Measurements from ENCODE around the gene ATP6V1C2. TPM values are rescaled to one million over a fixed set of nuclear protein-coding genes. Genes with fewer than 3 reads are reported as not detected.

Gene ATP6V1C2
- total and polyA plus RNA-seq, 2 experiments from 2014 or later, result 0.57 to 2.0 TPM

DNA sequence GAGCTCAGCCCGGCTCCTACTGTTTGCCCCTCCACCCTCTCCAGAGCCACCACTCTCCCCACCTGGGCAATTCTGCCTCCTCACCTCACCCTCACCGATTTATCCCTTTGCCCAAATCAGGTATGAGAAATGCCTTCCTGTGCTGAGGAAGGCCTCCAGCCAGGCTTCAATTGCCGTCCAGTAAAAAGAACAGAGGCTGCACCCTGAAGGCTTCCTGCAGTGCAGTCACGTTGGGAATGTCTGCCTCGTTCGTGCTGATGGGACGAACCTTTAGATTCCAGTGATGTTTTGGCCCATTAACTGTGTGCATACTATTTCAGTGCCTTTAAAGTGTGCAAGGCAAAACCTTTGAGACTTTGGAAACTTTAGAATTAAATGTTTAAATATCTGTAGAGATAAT, 34.2 kb downstream of the ATP6V1C2 start:
- Histone ChIP-seq H3K9me2 (replicated peaks; ENCODE audit: insufficient read depth) (no peaks in the 10 kb centered on the region), H4K20me1 (ENCODE audit: insufficient read depth, poor library complexity, severe bottlenecking) (no peaks in the 10 kb centered on the region), H3K4me2 (no peak overlapping the region), H3K36me3 (replicated peaks; ENCODE audit: insufficient read depth, low read depth) (no peaks in the 10 kb centered on the region), H3K4me3 (no peak overlapping the region), H3K4me1 (ENCODE audit: insufficient read depth) (no peaks in the 10 kb centered on the region), H3K27ac (no peak overlapping the region), H3K79me2 (no peaks in the 10 kb centered on the region), H3K27me3 (no peaks in the 10 kb centered on the region), H3K9me3 (ENCODE audit: low read depth) (no peaks in the 10 kb centered on the region), H2AFZ (no peak overlapping the region)
- WGBS (ENCODE audit: low lambda C conversion rate, missing lambda C conversion rate), result 69% methylated on average over 7 of the region's 7 CpGs
- DNase-seq (ENCODE audit: low spot score), result no peak
- TF ChIP-seq, protein P1, sequence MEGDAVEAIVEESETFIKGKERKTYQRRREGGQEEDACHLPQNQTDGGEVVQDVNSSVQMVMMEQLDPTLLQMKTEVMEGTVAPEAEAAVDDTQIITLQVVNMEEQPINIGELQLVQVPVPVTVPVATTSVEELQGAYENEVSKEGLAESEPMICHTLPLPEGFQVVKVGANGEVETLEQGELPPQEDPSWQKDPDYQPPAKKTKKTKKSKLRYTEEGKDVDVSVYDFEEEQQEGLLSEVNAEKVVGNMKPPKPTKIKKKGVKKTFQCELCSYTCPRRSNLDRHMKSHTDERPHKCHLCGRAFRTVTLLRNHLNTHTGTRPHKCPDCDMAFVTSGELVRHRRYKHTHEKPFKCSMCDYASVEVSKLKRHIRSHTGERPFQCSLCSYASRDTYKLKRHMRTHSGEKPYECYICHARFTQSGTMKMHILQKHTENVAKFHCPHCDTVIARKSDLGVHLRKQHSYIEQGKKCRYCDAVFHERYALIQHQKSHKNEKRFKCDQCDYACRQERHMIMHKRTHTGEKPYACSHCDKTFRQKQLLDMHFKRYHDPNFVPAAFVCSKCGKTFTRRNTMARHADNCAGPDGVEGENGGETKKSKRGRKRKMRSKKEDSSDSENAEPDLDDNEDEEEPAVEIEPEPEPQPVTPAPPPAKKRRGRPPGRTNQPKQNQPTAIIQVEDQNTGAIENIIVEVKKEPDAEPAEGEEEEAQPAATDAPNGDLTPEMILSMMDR (IDR thresholded peaks at IDR 0.05; ENCODE audit: poor library complexity), result no peak
- TF ChIP-seq EZH2phosphoT487 (IDR thresholded peaks at IDR 0.05; ENCODE audit: low read depth, severe bottlenecking, unreplicated experiment), result no peak
- no peak for TF ChIP-seq EZH2 (IDR thresholded peaks at IDR 0.05; ENCODE audit: borderline replicate concordance)

DNA sequence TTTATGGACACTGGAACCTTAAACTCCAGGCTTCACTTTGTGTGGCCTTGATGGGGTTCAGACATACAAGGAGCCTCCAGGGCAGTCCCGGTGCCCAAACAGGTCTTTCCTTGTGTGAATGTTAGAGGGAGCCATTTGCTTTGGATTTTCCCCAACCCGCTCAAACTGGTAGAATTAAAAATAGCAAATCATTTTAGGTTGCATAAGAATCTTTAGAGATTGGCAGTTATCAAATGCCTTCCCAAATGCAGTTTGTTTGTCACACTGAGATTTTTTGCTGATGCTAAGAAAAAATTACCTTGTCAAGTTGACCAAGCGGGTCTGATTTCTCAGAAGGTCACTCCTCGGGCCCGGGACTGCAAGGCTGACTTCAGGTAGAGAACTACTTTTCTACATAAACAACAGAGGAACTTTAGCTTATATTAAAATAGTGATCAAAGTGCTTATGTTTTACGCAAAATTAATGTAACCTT, 36.4 kb downstream of the ATP6V1C2 start:
- H4K20me1 ChIP-seq (ENCODE audit: insufficient read depth, poor library complexity, severe bottlenecking), result no peaks in the 10 kb centered on the region
- H3K9me2 ChIP-seq (replicated peaks; ENCODE audit: insufficient read depth), result no peaks in the 10 kb centered on the region
- H3K9me3 ChIP-seq (ENCODE audit: low read depth), result no peaks in the 10 kb centered on the region
- TF ChIP-seq EZH2phosphoT487 (IDR thresholded peaks at IDR 0.05; ENCODE audit: low read depth, severe bottlenecking, unreplicated experiment) (no peak), EZH2 (IDR thresholded peaks at IDR 0.05; ENCODE audit: borderline replicate concordance) (no peak)
- TF ChIP-seq, protein P1 (IDR thresholded peaks at IDR 0.05; ENCODE audit: poor library complexity), result no peak
- H3K4me2 ChIP-seq, result no peak overlapping the region
- DNase-seq (ENCODE audit: low spot score), result no peak
- 97% methylated on average over 6 of the region's 6 CpGs for WGBS (ENCODE audit: low lambda C conversion rate, missing lambda C conversion rate)
- no peak overlapping the region for H3K27ac ChIP-seq
- no peaks in the 10 kb centered on the region for H3K27me3 ChIP-seq
- no peaks in the 10 kb centered on the region for H3K79me2 ChIP-seq
- H3K4me3 ChIP-seq, result no peak overlapping the region
- H3K36me3 ChIP-seq (replicated peaks; ENCODE audit: insufficient read depth, low read depth), result no peaks in the 10 kb centered on the region
- H2AFZ ChIP-seq, result no peak overlapping the region
- no peaks in the 10 kb centered on the region for H3K4me1 ChIP-seq (ENCODE audit: insufficient read depth)

DNA sequence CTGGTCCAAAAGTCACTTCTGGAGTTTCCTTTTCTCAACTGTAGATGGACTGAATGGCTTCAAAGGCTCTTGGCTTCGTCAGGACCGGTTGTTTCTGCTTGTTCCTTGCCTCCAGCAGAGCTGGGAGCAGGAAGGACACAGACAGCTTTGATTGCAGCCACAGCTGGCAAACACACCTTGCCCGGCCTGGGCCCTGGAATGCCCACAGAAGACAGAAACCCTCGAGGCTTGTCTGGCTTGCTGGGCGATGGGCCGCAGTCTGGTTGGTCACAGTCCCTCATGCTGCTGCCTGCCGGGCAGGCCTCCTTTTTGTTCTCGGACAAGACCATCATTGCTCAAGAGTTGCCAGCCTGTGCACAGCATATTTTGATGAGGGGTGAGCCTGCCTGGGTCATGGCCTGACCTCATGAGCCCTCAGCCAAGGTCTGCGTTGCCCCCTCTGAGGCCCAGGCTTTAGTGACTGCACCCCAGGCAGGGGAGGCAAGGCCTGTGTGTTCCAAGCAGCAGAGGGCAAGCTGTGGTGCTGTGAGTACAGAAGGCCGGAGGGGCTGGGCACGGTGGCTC, 37.8 kb downstream of the ATP6V1C2 start:
- Histone ChIP-seq H3K79me2 (no peaks in the 10 kb centered on the region), H3K4me3 (no peak overlapping the region), H3K4me2 (no peak overlapping the region), H3K27ac (no peak overlapping the region), H2AFZ (no peak overlapping the region), H3K36me3 (replicated peaks; ENCODE audit: insufficient read depth, low read depth) (no peaks in the 10 kb centered on the region), H3K27me3 (no peaks in the 10 kb centered on the region), H3K4me1 (ENCODE audit: insufficient read depth) (no peaks in the 10 kb centered on the region), H3K9me2 (replicated peaks; ENCODE audit: insufficient read depth) (no peaks in the 10 kb centered on the region), H3K9me3 (ENCODE audit: low read depth) (no peaks in the 10 kb centered on the region), H4K20me1 (ENCODE audit: insufficient read depth, poor library complexity, severe bottlenecking) (no peaks in the 10 kb centered on the region)
- TF ChIP-seq, protein P1 (IDR thresholded peaks at IDR 0.05; ENCODE audit: poor library complexity), result no peak
- TF ChIP-seq EZH2 (IDR thresholded peaks at IDR 0.05; ENCODE audit: borderline replicate concordance) (no peak), EZH2phosphoT487 (IDR thresholded peaks at IDR 0.05; ENCODE audit: low read depth, severe bottlenecking, unreplicated experiment) (no peak)
- no peak for DNase-seq (ENCODE audit: low spot score)
- 87% methylated on average over 11 of the region's 11 CpGs for WGBS (ENCODE audit: low lambda C conversion rate, missing lambda C conversion rate)

Data from hepatocyte (in vitro differentiated cells).